HT-29 (cell line): ENCODE data around the gene GRB10. TPM values are rescaled to one million over a fixed set of nuclear protein-coding genes. Genes with fewer than 3 reads are reported as not detected.
"Not testable (repeated sequence)": the region's sequence is repeated elsewhere in the genome, so short reads cannot be mapped to it uniquely, and the experiment has no call there.

Source experiments
- DNase-seq: peaks from one replicate; pipeline ENCODE4 v3.0.0-alpha.2; 2015; ENCODE audit warnings: low spot score
- total RNA-seq: library from RNA; depleted of rRNA; stranded (reverse); fragments of >200 nt; shearing (Covaris generic); gene quantifications from 2 replicates; pipeline ENCODE4 v1.2.3, GENCODE V29; 2014

The GRB10 gene
- total RNA-seq, 1 experiment from 2014 or later = 6.6 TPM

- DNase-seq = no peak
Observed at GRCh38 chr7:50745336-50745735, 37.4 kb downstream of the GRB10 start.

DNA sequence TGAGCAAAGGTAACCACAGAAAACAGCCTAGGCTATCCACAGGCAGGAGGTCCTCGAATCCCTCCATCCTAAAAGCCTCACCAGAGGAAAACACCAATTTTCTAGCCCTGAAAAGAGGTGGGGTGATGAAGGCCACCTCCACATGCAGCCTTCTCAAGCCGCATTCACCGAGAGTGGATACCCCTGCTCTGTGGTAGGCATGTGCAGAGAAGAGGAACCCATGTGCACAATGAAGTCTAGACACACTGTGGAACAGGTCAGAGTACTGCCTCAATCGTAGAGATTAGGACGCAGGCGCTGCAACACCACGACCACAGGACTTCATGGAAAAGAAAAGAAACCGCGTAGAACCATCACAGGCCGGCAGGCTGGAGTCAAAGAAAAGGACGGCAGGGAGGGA is 38.8 kb downstream of the GRB10 start:
- DNase-seq = no peak

DNA sequence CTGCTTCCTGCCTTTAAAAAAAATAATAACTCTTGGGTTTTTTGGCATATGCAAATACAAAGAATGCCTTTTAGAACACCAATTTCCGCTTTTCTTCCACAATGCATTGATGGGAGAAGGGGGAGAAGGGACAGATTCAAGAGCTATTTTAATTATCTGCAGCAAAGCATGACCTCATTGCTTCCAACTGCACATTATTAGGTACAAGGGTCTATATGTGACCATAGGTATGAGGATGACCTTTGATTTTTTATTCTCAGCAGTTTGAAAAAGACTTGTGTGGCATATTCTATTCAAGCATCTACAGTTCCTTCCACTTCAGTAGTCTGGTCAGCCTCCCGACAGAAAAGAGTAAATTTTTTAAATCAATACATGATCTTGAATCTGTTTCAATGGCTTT is 39.7 kb downstream of the GRB10 start:
- no peak for DNase-seq

- no peak for DNase-seq
Observed at GRCh38 chr7:50742401-50742800, 40.3 kb downstream of the GRB10 start.

- DNase-seq = no peak
Observed at GRCh38 chr7:50739744-50740435, 42.8 kb downstream of the GRB10 start.

DNA sequence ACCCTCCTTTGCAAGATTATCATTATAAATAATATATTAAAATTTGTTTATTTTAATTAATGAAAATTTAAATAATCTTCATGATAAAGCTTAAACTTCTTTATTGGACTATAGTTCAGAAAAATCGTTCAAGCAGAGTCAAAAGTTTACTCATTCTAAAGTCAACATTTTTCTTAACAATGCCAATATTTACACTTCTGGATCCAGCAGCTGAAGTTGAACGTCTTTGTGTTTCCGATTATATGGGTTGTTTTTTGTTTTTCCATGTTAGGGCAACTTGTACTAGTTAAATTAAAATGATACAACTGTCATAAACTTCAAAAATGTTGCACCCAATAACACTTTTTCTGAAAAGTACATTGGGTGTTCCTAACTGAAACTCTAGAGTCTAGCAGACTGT is 43.8 kb downstream of the GRB10 start:
- no peak for DNase-seq

DNA sequence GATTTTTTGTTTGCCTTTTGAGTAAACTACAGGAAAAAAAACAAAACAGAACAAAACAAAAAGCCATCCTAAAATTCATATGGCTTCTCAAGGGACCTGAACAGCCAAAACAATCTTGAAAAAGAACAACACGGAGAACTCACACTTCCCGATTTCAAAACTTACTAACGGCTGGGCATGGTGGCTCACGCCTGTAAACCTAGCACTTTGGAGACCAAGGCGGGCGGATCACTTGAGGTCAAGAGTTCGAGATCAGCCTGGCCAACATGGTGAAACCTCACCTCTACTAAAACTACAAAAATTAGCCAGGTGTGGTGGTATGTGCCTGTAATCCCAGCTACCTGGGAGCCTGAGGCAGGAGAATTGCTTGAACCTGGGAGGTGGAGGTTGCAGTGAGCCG is 46.9 kb downstream of the GRB10 start:
- DNase-seq = not testable (repeated sequence)

GRCh38 chr7:50735333-50735732 is 47.4 kb downstream of the GRB10 start:
- no peak for DNase-seq

GRCh38 chr7:50734246-50734645 is 48.5 kb downstream of the GRB10 start:
- no peak for DNase-seq

DNA sequence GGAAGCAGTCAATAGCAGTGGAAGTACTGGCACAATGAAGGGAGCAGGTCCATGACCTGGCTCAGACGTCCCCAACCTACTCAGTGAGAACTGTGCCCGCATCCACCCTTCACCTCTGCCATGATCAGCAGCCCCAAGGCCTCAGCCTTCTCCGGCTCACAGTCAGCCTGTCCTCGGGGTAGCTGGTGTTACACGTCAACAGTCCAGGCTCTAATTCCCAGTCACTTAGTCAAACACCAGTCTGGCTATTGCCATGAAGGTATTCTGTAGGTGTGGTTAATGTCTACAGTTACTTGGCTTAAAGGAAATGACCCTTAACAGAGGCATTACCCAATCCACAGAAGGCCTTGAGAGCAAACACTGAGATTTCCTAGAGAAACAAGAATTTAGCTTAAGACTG is 49.1 kb downstream of the GRB10 start:
- no peak for DNase-seq

GRCh38 chr7:50731703-50732582 is 50.8 kb downstream of the GRB10 start:
- no peak for DNase-seq

GRCh38 chr7:50730446-50731400 is 52.0 kb downstream of the GRB10 start:
- no peak for DNase-seq

GRCh38 chr7:50729962-50730361 is 52.7 kb downstream of the GRB10 start:
- no peak for DNase-seq

- DNase-seq = no peak
Observed at GRCh38 chr7:50728184-50728583, 54.5 kb downstream of the GRB10 start.

- no peak for DNase-seq
Observed at GRCh38 chr7:50727711-50728110, 55.0 kb downstream of the GRB10 start.

DNA sequence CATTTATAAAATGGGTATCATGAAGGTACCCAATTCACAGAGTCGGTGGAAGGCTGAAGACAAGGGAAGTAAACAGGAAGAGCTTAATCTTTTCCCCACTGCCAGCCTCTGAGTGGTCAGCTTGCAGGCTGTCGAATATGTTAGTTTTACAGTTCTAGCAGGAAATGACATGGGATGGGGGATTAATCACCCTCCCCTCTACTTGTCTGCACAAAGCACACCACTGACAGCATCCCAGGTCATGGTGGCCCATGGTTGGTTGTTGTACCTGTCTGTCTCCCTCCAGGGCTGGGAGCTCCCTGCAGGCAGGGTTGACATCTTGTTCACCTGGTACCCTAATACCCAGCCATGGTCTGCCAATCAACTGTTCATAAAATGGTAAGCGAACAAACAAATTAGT is 55.6 kb downstream of the GRB10 start:
- no peak for DNase-seq

DNA sequence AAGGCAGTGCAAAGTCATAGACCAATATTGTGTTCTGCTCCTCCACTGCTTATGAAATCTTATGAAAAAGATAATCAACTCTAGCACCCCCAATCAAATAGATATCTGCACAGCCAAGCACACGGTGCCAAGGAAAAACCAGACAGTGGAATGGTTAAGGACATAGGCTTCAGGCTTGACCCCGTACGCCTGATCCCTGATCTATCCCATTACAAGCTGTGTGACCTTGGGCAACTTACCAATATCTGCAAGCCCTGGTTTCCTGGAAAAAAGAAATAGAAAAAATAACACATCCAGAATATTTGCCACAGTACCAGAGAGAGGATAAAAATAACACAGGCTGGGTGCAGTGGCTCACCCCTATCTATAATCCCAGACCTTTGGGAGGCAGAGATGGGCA is 56.9 kb downstream of the GRB10 start:
- no peak for DNase-seq

DNA sequence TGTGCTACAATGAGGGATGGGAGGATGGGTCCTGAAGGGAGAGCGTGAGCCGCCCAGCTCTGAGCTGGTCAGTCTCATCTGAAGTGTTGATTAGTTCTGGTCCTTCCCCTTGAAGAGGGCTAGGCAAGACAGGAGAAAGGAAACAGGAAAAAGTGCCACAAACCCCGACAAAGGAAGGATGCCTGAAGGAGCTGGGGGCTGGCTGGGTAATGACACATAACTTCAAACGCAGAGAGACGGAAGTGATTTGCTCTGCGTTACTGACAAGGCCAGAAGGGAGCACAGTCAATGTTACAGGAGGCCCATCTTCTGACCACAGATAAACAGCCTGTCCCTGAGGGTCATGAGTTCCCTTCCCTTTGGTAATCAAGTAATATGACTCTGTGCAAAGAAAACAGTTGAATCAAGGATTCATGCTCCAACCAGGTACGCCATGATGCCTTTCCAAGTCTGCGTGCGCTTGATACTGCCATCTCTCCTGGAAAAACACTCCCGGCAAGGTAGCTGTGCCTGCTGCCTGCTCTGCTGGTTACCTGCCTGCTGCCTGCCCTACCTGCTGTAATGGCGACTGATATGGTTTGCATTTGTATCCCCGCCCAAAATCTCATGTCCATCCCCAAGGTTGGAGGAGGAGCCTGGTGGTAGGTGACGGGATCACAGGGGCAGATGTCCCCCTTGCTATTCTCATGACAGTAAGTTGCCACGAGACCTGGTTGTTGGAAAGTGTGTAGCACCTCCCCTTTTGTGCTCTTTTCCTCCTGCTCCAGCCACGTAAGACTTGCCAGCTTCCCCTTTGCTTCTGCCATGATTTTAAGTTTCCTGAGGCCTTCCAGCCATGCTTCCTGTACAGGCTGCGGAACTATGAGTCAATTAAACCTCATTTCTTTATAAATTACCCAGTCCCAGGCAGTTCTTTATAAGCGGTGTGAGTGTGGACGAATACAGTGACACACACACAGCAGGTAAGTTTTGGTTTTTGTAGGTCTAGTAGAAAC is 57.9 kb downstream of the GRB10 start:
- DNase-seq = no peak

- no peak for DNase-seq
Observed at GRCh38 chr7:50723888-50724287, 58.8 kb downstream of the GRB10 start.

DNA sequence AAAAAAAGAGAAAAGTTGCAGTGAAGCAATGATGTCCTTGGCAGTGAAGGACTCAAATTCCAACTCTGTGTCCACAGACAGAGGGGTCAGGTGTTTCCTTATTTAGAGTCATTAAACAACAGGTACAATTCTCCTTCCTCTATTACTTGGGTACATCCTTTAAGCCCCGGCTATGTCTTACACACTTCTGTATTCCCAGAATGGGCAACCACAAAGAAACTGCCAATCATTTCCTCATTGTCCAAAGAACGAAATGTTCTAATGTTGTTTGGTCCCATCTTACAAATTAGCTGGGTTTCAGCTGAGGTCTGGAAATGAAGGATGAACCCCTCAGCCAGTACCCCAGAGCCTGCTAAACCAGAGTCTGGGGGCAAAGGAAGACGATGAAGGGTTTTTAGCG is 59.5 kb downstream of the GRB10 start:
- no peak for DNase-seq
